ENCODE measurements around the gene CARNS1. TPM values are rescaled to one million over a fixed set of nuclear protein-coding genes. Genes with fewer than 3 reads are reported as not detected.

The CARNS1 gene
- total and polyA plus RNA-seq, 2 of the 8 experiments (the other 6 are each of a cell fraction or from before 2014, with no cell fraction given): 0.82 to 1.1 TPM

DNA sequence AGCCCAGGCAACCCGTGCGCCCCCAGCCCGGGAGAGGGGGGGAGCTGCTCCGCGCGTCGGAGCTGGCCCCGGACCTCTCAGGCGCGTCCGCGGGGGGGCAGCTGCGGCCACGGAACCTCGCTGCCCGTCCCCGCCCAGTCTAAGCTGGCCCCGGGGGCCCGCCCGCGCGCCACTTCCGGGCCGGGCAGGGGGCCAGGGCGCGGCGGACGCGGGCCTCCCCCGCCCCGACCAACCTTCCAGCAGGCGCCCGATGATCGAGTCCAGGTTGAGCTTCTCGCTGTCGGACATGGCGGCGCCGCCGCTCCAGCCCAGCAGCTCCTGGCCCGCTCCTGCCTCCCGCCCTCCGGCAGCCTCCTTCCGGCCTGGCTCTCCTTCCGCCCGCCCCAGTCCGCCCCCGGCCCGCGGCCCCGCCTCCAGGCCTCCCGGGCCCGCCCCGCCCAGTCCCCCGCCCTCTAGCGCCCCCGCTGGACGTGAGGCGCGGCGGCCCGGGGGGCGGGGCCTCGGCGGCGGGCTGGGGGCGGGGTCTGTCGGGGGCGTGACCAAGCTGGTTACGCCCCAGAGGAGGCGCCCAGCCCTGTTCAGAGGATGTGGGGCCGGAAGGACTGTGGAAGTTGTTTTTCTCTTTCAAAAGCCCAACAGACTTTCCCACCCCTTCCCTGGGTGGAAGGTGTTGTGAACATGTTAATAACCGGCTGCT lies 13.8 kb upstream of the CARNS1 start, which contains the start of gene PPP1CA (continued):
- TF ChIP-seq, protein P1, sequence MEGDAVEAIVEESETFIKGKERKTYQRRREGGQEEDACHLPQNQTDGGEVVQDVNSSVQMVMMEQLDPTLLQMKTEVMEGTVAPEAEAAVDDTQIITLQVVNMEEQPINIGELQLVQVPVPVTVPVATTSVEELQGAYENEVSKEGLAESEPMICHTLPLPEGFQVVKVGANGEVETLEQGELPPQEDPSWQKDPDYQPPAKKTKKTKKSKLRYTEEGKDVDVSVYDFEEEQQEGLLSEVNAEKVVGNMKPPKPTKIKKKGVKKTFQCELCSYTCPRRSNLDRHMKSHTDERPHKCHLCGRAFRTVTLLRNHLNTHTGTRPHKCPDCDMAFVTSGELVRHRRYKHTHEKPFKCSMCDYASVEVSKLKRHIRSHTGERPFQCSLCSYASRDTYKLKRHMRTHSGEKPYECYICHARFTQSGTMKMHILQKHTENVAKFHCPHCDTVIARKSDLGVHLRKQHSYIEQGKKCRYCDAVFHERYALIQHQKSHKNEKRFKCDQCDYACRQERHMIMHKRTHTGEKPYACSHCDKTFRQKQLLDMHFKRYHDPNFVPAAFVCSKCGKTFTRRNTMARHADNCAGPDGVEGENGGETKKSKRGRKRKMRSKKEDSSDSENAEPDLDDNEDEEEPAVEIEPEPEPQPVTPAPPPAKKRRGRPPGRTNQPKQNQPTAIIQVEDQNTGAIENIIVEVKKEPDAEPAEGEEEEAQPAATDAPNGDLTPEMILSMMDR (IDR thresholded peaks at IDR 0.05; ENCODE audit: control extremely low read depth in 1 of 3, insufficient read depth in 1 of 3, low read depth in 1 of 3, low read length in 3 of 3): peak in 1 of 3 experiments; percentile 37; a peak in 1 of 4 replicates
- TF ChIP-seq ZNF274 (IDR thresholded peaks at IDR 0.05; ENCODE audit: borderline replicate concordance, extremely low read depth, low read length) (no peak), EP300 (IDR thresholded peaks at IDR 0.05; ENCODE audit: borderline replicate concordance in 1 of 2, low read depth in 2 of 2, low read length in 2 of 2) (no peak), GTF2F1 (IDR thresholded peaks at IDR 0.05; ENCODE audit: borderline replicate concordance, low read depth, low read length) (no peak), FOSL1 (IDR thresholded peaks at IDR 0.05; ENCODE audit: insufficient read depth, low read depth, low read length) (no peak), TCF12 (IDR thresholded peaks at IDR 0.05; ENCODE audit: low read depth, low read length) (no peak), JUND (IDR thresholded peaks at IDR 0.05; ENCODE audit: low read length) (no peak), KDM4A (IDR thresholded peaks at IDR 0.05; ENCODE audit: low read depth, low read length, severe bottlenecking) (peak; percentile 68), SUZ12 (IDR thresholded peaks at IDR 0.05; ENCODE audit: low read length) (no peak), SP2 (IDR thresholded peaks at IDR 0.05; ENCODE audit: low read length) (no peak), POLR2A (IDR thresholded peaks at IDR 0.05; ENCODE audit: control extremely low read depth in 1 of 2, low read depth in 2 of 2, low read length in 2 of 2) (peak in 1 of 2 experiments; percentile 72; a peak in 1 of 3 replicates), NRF1 (IDR thresholded peaks at IDR 0.05; ENCODE audit: low read depth, low read length) (no peak), JUN (IDR thresholded peaks at IDR 0.05; ENCODE audit: low read depth, low read length) (no peak), NANOG (IDR thresholded peaks at IDR 0.05; ENCODE audit: insufficient read depth, low read depth, low read length, poor library complexity, severe bottlenecking) (no peak), SRF (IDR thresholded peaks at IDR 0.05; ENCODE audit: low read depth, low read length) (no peak), RNF2 (IDR thresholded peaks at IDR 0.05; ENCODE audit: borderline replicate concordance, low read depth, low read length, missing control alignments, poor library complexity, severe bottlenecking) (no peak), BACH1 (IDR thresholded peaks at IDR 0.05; ENCODE audit: low read length) (no peak), EZH2 (IDR thresholded peaks at IDR 0.05; ENCODE audit: low read depth, low read length, severe bottlenecking) (no peak)
- TF ChIP-seq, protein P2, sequence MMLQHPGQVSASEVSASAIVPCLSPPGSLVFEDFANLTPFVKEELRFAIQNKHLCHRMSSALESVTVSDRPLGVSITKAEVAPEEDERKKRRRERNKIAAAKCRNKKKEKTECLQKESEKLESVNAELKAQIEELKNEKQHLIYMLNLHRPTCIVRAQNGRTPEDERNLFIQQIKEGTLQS (IDR thresholded peaks at IDR 0.05; ENCODE audit: insufficient read depth, low read depth, low read length): no peak
- TF ChIP-seq, protein P3, sequence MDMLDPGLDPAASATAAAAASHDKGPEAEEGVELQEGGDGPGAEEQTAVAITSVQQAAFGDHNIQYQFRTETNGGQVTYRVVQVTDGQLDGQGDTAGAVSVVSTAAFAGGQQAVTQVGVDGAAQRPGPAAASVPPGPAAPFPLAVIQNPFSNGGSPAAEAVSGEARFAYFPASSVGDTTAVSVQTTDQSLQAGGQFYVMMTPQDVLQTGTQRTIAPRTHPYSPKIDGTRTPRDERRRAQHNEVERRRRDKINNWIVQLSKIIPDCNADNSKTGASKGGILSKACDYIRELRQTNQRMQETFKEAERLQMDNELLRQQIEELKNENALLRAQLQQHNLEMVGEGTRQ (IDR thresholded peaks at IDR 0.05; ENCODE audit: low read length): no peak
